Urinary bladder (tissue), 4 donors: ENCODE results near the gene DCDC2. TPM values are rescaled to one million over a fixed set of nuclear protein-coding genes. Genes with fewer than 3 reads are reported as not detected.

Experiments used
- DNase-seq: peaks from one replicate; pipeline ENCODE4 v3.0.0-alpha.2; 2015; ENCODE audit errors: extremely low spot score
- H3K27ac ChIP-seq: one replicate; pipeline ENCODE4 v1.5.1; 2013; ENCODE audit warnings: low read depth, mild to moderate bottlenecking, moderate library complexity
- H3K36me3 ChIP-seq: one replicate; pipeline ENCODE4 v1.6.1; 2013; ENCODE audit warnings: mild to moderate bottlenecking, moderate library complexity; ENCODE audit not compliant: insufficient read depth
- H3K4me1 ChIP-seq: one replicate; pipeline ENCODE4 v1.6.1; 2013; ENCODE audit warnings: mild to moderate bottlenecking, moderate library complexity; ENCODE audit not compliant: insufficient read depth
- H3K4me3 ChIP-seq: one replicate; pipeline ENCODE4 v1.5.1; 2013; ENCODE audit warnings: low read depth, low read length
- WGBS: extraction: QIAGEN DNeasy Blood & Tissue Kit; methylation state at CpG from one replicate; pipeline ENCODE4 v1.1.7; 2013; 5-methylcytosine and 5-hydroxymethylcytosine counted together
- polyA plus RNA-seq: library from polyadenylated mRNA; stranded (reverse); fragments of 200-250 nt; gene quantifications from one replicate; pipeline ENCODE4 v1.2.3, GENCODE V29; 2013
- total RNA-seq: library from RNA; depleted of rRNA; stranded (reverse); fragments of >200 nt; gene quantifications from one replicate; pipeline ENCODE4 v1.2.3, GENCODE V29; 2014
- donor health status: healthy with polysubstance abuse.
- donor health status: healthy.

Gene DCDC2
- total and polyA plus RNA-seq, 2 donors = 0.23 to 4.3 TPM

- WGBS = 45% methylated on average over 8 of the region's 8 CpGs
- H3K4me1 ChIP-seq = no peaks in the 10 kb centered on the region
- DNase-seq = no peak
- no peak overlapping the region for H3K4me3 ChIP-seq
- no peaks in the 10 kb centered on the region for H3K36me3 ChIP-seq
- no peak overlapping the region for H3K27ac ChIP-seq
These were observed 169.2 kb downstream of the DCDC2 start for GRCh38 chr6:24188578-24189080.

GRCh38 chr6:24187965-24188577 is 169.8 kb downstream of the DCDC2 start:
- Histone ChIP-seq H3K4me3 (no peak overlapping the region), H3K36me3 (no peaks in the 10 kb centered on the region), H3K4me1 (no peaks in the 10 kb centered on the region), H3K27ac (no peak overlapping the region)
- no peak for DNase-seq

- no peak for DNase-seq
- Histone ChIP-seq H3K4me3 (no peak overlapping the region), H3K27ac (no peak overlapping the region), H3K4me1 (no peaks in the 10 kb centered on the region), H3K36me3 (no peaks in the 10 kb centered on the region)
- 86% methylated on average over 7 of the region's 7 CpGs for WGBS
These were observed 171.5 kb downstream of the DCDC2 start for GRCh38 chr6:24186349-24186748.

- Histone ChIP-seq H3K4me1 (no peaks in the 10 kb centered on the region), H3K27ac (no peak overlapping the region), H3K36me3 (no peaks in the 10 kb centered on the region), H3K4me3 (no peak overlapping the region)
- 81% methylated on average over 10 of the region's 10 CpGs for WGBS
- no peak for DNase-seq
These were observed 174.3 kb downstream of the DCDC2 start for GRCh38 chr6:24183584-24183983.

- Histone ChIP-seq H3K36me3 (no peaks in the 10 kb centered on the region), H3K27ac (no peak overlapping the region), H3K4me1 (no peaks in the 10 kb centered on the region), H3K4me3 (no peak overlapping the region)
- DNase-seq = peak; percentile 28
- WGBS = 21% methylated on average over 1 of the region's 1 CpG
These were observed 200.0 kb downstream of the DCDC2 start for GRCh38 chr6:24157886-24158285.

GRCh38 chr6:24154121-24154520 is 203.7 kb downstream of the DCDC2 start:
- Histone ChIP-seq H3K27ac (no peak overlapping the region), H3K4me1 (no peaks in the 10 kb centered on the region), H3K4me3 (no peak overlapping the region), H3K36me3 (no peaks in the 10 kb centered on the region)
- DNase-seq = no peak

GRCh38 chr6:24152014-24152413 is 205.8 kb downstream of the DCDC2 start:
- Histone ChIP-seq H3K4me3 (no peak overlapping the region), H3K36me3 (no peaks in the 10 kb centered on the region), H3K27ac (no peak overlapping the region), H3K4me1 (no peaks in the 10 kb centered on the region)
- WGBS = 98% methylated on average over 1 of the region's 1 CpG
- DNase-seq = no peak

GRCh38 chr6:24149836-24150235 is 208.0 kb downstream of the DCDC2 start:
- Histone ChIP-seq H3K27ac (no peak overlapping the region), H3K4me3 (no peak overlapping the region), H3K36me3 (no peaks in the 10 kb centered on the region), H3K4me1 (no peaks in the 10 kb centered on the region)
- WGBS = 41% methylated on average over 3 of the region's 3 CpGs
- no peak for DNase-seq

GRCh38 chr6:24149296-24149695 is 208.6 kb downstream of the DCDC2 start:
- no peak overlapping the region for H3K4me3 ChIP-seq
- H3K27ac ChIP-seq = no peak overlapping the region
- H3K36me3 ChIP-seq = no peaks in the 10 kb centered on the region
- H3K4me1 ChIP-seq = no peaks in the 10 kb centered on the region
- no peak for DNase-seq

- DNase-seq = no peak
- Histone ChIP-seq H3K4me1 (no peaks in the 10 kb centered on the region), H3K27ac (no peak overlapping the region), H3K4me3 (no peak overlapping the region), H3K36me3 (no peaks in the 10 kb centered on the region)
These were observed 209.2 kb downstream of the DCDC2 start for GRCh38 chr6:24148684-24149083.

GRCh38 chr6:24148154-24148570 is 209.7 kb downstream of the DCDC2 start:
- DNase-seq = no peak
- H3K4me3 ChIP-seq = no peak overlapping the region
- no peaks in the 10 kb centered on the region for H3K4me1 ChIP-seq
- WGBS = 76% methylated on average over 3 of the region's 3 CpGs
- H3K27ac ChIP-seq = no peak overlapping the region
- no peaks in the 10 kb centered on the region for H3K36me3 ChIP-seq

GRCh38 chr6:24147511-24148153 is 210.2 kb downstream of the DCDC2 start:
- no peak for DNase-seq
- H3K36me3 ChIP-seq = no peaks in the 10 kb centered on the region
- no peaks in the 10 kb centered on the region for H3K4me1 ChIP-seq
- H3K27ac ChIP-seq = no peak overlapping the region
- WGBS = 49% methylated on average over 8 of the region's 8 CpGs
- H3K4me3 ChIP-seq = no peak overlapping the region

- H3K36me3 ChIP-seq = no peaks in the 10 kb centered on the region
- H3K4me3 ChIP-seq = no peak overlapping the region
- 92% methylated on average over 3 of the region's 3 CpGs for WGBS
- no peak for DNase-seq
- H3K27ac ChIP-seq = no peak overlapping the region
- no peaks in the 10 kb centered on the region for H3K4me1 ChIP-seq
These were observed 211.0 kb downstream of the DCDC2 start for GRCh38 chr6:24146871-24147270.

- H3K36me3 ChIP-seq = no peaks in the 10 kb centered on the region
- DNase-seq = no peak
- WGBS = 35% methylated on average over 9 of the region's 9 CpGs
- no peaks in the 10 kb centered on the region for H3K4me1 ChIP-seq
- no peak overlapping the region for H3K27ac ChIP-seq
- H3K4me3 ChIP-seq = no peak overlapping the region
These were observed 212.1 kb downstream of the DCDC2 start for GRCh38 chr6:24145690-24146131.
